Hepatic stellate cell (primary cell): ENCODE data around the gene C8A.
A peak's percentile ranks its signal among the peaks of the same experiment; 100 is the strongest.

Source experiments
- DNase-seq: peaks from one replicate; pipeline ENCODE4 v3.0.0; 2011; ENCODE audit warnings: low spot score

C8A gene

DNA sequence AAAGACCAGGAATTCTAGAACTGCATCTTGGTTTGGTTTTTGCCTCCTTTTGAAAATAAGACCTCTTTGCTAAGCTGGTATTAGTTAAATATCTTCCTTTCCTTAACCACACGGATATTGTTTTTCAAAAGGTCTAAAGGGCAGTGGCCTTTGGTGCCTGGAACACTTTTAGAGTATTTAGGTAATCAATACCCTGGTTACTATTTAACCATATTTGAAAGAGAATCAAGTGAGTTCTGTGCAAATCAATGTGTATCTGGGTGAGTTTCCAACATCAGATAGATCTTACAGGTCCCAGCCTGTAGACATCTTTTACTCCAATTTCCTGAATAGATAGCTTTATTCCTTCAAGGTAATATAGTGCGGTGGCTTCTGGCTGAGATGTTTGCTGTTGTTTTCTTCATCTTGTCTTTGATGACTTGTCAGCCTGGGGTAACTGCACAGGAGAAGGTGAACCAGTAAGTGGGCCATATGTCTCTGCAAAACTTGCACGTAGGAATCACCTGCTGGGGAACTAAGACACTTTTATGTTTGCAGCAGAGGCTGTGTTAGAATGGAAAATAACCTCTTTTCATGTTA is at the start of gene C8A:
Gene C8A (plus strand): TSS at position 277 of the 579 bp plus-strand sequence. CDS start 105 bp downstream, at position 382.
- no peak for DNase-seq

DNA sequence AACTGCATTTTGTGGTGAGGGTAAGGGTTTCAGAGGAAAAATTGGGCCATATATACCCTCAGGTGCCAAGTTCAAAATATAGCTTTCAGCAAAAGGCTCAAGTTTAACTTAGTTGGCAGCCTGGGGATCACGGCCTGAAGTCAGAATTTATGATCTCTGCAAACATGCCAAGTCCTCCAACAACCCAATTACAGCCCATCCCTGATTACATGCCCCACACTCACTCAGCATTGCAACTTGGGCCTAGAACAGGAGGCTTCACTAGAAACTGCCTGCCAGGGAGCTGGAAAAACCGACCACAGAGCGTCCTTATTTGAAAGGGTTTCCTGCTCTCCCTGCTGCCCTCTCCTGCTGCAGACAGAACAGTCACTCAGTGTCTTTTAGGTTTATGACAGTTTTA is 47.8 kb upstream of the C8A start:
- no peak for DNase-seq

DNA sequence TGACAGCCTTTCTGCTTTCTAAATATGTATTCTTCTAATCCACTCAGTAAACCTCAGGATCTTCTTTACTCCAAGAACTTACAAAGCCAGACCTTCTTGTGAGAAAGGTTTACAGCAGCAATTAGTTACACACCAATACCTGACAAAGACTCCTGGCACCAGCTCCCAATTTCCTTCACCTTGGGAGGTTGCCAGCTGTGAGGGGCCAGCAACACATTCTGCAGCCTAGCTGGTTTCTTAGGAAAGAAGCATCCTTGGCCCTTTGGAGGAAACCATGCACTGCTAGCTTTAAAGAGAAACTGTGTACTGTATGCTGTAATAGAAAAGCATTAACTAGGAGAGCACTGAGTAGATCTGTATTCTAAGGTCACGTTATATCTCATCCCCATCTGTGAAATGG is 46.2 kb upstream of the C8A start:
- DNase-seq = no peak

DNA sequence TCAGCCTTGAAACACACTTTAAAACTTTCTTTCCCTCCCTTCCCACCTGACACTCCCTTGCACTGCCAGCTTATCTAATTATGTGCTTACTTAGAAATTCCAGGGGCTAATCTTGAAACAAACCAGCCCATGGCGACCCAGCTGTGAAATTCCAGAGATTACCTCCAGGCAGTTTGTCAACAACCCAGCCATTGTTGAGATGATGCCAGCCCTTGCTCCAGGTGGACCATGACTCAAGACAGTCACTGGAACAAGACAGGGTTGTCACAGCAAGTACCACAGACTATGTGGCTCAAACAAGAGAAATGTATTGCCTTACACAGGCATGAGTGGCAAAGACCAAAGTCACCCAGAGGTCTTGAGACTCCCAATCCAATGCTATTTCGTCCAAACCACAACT is 43.3 kb upstream of the C8A start:
- DNase-seq = no peak

DNA sequence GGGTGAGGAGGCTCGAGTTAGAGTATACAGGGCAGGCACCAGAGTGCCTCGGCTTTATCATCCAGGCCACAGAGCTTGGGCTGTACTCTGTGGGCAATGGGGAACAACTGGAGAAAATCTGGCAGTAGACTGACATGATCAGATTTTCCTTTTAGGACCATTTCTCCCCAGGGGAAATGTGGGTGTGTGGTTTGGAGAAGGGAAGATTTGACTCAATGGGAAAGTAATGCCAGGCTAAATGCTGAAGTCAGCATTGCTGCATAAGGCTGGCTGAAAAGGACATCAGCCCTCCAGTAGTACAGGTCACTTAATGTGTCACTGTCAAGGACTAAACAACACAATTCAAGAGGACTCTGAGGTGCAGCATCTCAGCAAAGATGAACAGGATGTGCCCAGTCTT is 40.4 kb upstream of the C8A start:
- DNase-seq = no peak

DNA sequence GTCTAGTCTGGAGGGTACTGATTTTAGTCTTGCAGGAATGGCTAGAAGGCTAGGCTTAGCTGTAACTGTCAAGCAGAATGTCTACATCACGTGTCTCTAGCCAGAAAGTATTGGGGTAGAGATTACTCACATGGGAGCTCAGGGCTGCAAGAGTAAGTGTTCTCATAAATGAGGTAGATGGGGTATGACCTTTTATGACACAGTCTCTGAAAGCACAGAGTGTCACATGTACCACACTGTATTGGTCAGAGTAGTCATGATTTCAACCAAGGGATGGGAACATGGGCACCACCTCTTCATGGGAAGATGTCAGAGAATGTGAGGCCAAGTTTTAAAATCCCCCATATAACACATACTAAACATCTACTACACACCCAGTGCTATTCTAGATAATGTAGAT is 38.3 kb upstream of the C8A start:
- no peak for DNase-seq

DNA sequence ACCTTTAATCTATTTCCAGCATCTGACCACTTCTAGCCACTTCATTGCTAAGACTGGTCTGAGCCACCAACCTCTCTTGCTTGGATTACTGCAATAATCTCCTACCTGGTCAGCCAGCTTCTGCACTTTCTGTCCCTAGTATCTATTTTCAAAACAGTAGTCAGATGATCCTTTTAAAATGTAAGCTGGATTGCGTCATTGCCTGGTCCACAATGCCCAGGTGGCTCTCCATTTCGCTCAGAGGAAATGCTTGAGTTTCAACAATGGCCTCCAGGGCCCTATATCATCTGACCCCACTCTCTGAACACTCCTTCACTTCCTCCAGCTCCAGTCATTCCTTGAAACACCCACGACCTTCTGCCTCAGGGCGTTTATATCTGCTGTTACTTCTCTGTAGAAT is 37.7 kb upstream of the C8A start:
- DNase-seq = no peak

DNA sequence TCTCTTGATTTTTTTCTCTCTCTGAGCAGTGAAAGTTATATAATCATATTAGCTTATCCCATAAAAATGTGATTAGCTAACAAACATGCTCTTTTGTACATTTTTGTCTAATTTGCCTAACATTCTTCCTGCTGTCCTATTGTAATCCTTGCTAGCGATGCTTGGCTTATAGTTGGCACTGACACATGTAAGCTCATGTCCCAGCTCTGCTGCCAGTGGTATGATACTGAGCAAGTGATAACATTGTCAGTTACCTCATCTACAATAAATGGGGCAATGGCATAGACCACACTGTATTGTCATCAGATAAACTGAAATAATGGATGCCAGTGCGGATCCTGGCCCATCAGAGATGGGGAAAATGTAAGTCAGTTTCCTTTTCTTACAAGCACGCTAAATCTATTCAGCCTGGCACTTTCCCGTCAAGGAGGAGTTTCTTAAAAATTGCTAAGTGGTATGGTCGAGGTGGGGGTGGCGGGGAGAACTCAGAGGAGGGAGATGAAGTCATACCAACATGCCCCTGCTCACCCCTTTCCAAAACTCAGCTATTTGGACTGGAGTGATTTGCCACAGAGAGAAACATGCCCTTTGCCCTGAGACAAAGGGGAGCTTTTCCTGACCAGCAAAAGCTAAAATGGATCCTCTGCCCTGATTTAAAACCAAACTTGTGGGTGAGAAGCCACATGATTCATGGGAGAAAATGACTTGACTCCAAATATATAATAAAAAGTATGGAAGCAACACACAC is 36.7 kb upstream of the C8A start:
- no peak for DNase-seq

DNA sequence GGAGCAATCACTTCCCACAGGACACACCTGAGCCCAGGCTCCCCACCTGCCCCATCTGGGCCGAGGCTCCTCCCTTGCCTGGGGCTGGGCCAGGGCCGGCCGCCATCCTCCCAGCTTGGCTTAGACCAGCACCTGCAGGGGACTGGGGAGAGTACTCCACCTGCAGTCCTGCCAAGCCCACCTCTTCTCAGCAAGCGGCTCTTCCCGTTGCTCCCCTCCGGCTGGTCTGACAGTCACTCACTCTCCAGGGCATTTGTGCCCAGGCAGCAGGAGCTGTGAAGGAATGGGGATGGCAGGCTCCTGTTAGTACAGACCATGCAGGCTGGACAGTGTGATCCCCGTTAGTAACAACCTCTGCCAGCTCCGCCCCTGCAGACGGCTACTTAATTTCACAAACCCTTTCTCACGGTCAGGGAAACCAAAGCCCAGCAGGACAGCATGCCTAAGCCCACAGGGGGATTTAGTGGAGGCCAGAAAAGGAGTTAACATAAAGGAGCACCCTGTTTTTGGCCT is 35.2 kb upstream of the C8A start, which contains the start of gene FYB2:
Gene FYB2 (minus strand): TSS at position 18 of the 513 bp plus-strand sequence. CDS start 114 bp downstream, outside the sequence.
- DNase-seq = no peak

DNA sequence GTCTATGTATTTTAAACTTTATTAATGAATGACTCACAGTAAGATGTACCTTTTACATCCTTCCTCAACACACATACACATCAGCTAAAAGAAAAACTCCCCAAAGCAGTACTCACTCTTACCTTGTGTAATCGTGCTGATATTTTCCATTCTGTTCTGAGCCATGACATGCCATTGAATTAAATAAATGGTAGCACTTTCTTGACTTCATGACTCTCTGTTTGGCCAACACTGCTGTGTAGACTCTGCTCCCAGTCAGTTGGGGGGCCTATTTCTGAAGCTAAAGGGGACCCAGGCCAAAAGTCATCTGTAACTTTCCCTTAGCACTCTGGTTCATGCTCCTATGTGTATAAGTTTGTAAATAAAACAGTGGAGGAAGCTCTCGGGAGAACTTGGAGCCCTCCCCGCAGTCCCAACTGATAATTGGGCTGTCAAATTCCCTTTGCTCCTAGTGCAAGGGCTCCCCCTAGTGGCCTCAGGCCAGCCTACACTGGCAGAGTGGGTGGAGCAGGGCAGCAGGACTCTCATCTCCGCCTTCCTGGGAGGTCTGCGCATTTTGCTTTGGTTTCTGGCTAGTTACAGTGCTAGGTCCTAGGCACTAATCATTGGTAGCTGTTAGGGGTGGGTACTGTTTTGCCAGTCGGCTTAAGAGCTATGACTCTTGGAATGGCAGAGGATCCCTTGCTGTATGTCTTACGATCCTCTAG is 33.7 kb upstream of the C8A start:
- peak; percentile 77 for DNase-seq

DNA sequence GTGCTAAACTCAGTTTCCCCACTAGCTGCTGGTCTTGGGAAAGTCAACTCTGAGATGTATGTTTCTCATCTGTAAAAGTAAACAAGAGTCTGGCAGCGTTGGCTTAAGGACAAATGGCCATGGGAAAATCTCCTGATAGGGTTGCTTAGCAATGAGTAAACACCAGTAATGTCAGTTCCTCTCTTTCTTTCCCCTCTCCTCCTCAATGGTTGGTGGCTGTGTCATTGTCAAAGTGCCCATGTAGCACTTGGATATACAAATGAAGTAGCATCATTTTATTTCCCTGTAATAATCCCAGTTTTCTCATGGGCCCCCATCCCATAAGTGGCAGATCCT is 33.2 kb upstream of the C8A start:
- peak; percentile 38 for DNase-seq

DNA sequence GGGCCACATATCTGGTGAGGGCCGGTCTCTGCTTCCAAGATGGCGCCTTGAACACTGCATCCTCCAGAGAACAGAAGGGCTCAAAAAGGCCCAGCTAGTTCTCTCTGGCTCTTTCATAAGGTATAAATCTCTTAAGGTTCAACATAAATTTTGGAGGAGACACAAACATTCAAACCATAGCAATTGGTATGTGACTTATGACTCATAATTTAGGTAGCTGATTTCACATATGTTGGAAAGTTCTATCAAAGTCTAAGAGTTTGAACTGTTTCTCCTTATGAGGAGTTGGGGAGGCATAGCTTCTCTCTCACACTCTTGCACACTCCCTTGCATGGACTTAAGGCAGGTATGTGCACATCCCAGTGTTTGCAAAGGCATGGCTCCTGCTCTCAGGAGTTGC is 30.3 kb upstream of the C8A start:
- no peak for DNase-seq

DNA sequence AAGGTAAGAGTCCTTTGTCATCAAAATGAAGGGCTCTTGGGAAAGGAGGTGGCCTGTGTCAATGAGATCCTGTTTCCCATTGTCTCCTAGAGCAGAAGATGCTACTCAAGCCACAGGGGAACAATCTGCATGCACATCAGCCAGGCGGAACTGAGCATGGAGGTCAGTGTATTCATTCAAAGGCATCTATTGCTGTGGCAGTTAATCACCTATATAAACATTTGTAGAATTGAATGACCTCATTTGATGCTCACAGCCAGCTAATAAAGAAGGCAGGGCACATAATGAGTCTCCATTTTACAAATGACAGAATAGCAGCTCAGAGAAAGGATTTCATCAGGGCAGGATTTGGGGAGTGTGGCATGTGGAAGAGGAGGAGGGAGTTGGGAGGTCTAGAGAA is 29.7 kb upstream of the C8A start:
- no peak for DNase-seq

DNA sequence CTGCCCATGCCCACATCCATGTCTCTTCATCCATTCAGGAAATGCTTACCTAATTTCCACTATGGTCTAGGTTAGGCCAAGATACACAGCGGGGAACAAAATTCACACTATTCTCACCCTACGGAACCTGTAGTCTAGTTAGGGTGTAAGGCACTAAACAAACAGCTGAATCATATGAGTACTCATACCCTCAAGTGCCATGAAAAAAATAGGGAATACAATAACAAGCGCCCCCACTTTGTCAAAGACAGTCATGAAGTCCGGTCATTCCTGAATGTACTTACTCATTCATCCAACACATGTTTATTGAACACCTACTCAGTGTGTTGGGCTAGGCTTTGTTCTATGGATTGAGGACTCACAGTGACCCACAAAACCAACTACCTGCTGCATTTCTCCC is 29.2 kb upstream of the C8A start:
- DNase-seq = no peak

DNA sequence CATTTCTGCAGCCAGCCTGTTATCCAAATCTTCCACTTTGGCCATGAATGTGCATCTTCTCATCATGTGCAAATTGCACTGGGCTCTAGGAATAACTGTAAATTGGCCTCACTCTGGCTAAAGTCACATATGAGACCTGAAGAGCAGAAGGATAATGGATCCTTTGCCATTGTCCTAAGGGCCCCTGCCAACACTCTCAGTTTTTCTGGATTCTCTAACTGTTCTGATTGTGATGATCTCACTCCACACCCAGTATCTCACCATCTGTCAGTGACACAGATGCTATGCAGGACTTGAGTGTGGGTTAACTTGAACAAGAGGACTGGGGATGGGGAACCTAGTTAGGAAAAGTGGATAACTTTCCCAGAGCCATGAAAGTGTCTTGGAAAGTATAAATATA is 26.9 kb upstream of the C8A start:
- no peak for DNase-seq

DNA sequence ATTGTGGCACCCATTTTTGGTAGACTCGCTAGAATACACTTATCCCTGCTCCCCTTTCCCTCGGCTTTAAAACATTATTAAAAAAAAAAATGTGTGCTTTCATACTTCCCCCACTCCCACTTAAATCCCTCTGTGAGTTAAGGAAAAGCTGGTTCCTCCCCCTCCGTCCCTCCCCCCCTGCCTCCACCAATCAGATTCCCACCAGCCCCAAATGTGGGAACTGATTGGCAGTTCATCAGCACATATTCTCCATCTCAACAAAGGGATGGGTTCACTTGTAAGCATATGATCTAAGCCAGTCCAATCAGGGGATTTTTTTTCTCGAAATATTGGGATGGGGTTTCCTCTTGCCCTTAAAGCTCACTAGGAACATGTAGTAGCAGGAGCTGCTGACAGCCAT is 24.5 kb upstream of the C8A start:
- no peak for DNase-seq

DNA sequence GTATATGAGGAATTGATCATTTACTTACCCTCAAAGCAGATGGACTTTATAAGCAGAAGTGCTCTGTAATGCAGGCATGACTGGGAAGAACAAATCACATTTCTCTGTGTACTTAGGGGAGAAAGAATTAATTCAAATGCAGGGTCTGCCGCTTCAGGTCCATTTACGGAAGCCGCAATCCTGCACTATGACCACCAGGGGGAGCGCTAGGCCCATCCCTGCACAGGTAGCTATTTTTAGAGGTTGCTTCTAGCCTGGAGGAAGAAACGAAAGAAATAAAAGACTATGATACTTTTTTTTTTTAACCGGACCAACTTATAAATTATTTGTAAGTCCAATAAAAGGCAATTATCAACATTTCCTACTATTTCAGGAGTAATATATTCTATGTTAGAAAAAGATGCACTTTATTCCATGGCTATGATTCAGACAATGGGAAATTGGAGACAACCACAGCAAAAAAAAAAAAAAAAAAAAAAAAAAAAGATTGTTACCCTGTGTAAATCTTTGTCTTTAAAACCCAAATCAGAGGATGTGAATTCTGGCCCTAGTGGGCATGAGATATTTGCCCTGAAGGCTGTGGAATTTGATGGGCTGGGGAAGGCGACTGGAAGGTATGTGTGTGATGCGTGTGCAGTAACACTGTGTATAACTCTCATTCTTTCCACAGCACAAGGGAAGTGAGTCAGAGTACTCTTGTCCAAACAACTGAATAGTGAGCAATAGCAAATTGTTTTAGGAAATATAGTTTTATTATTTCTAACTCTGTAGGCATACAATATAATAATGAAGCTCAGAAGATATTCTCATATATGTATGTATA is 22.5 kb upstream of the C8A start:
- peak; percentile 74 for DNase-seq

DNA sequence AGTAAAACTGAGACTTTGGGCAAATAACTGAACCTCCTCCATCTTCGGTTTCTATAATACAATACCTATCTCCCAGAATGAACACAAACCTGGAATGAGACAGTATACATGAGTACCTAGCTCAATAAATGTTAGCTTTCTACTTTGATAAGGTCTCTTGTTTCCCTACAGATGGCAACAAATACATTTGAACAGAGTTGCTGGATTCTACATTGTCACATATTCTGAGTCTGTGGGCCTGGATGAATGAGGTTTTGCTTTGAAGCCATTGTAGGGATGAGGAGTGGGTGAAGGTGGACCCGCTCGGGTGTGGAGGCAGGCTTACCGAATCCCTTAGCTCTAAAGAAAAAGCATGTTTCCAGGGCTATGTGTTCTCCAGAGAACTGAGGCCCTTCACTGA is 21.5 kb upstream of the C8A start:
- DNase-seq = no peak

DNA sequence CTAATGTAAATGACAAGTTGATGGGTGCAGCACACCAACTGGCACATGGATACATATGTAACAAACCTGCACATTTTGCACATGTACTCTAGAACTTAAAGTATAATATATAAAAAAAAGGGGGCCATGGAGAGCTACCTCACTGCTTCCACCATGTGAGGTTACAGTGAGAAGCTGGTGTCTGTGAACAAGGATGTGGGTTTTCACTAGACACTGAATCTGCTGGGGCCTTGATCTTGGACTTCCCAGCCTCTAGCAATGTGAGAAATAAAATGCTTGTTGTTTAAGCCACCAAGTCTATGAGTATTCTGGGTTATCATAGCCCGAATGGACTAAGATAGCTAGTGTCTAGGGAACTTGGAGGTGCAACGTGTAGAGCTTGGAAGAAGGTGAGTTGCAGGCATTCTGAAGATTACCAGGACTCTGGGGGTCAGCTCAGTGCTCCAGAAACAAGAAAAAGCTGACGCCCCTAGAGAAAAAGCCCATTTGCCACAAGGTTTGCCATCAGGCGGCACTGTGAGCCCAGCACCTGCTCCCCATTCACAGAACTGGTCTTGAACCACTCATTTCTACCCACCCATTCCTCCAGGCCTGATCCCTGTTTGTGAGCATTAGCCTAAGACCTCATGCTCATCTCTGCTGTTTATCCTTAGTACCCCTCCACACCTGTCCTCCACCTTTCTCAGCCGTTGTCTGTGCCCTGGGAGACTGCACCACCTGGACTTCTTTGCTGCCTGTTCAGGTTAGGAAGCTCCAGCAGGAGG is 20.3 kb upstream of the C8A start:
- no peak for DNase-seq

DNA sequence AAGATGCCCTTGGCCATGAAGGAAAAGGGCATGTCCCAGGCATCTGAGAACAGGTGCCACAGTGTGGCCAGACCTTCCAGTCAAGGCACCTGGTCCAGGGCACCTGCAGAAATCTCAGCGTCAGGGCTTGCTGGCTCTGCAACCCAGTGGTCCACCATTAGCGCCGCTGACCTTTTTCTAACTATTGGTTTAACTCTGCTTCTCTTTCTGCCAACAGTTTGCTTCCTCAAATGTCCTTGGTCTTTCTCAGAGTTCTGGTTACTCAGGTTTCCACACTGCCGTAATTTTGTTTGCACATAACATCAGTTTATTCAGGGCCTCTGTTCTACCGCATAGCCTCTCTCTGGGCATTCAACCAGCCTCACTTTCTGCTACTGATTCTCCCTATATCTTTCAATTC is 18.9 kb upstream of the C8A start:
- no peak for DNase-seq

DNA sequence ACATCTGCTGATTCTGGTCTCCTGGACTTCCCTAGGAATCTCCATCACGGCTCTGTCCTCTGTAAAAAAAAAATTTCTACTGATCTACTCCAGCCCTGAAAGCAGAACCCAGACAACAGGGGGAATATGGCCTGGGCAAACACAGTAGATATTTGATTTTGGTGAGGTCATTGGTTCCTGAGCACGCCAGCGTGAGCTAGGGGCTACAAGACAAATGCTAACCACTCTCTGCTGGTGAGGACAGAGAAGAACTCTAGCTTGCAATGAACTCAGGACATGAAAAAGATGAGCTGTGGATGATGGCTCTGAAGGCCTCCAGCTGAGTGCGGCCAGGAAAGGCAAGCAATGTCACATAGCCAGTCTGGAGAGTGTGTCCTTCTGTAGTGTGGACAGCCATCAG is 18.2 kb upstream of the C8A start:
- DNase-seq = no peak
